ENCODE measurements around the gene OPCML. TPM values are rescaled to one million over a fixed set of nuclear protein-coding genes. Genes with fewer than 3 reads are reported as not detected.

OPCML gene
- total RNA-seq, 1 donor from 2014 or later, result not detected

- Histone ChIP-seq H3K27me3 (no peaks in the 10 kb centered on the region), H3K9me3 (no peaks in the 10 kb centered on the region), H3K4me3 (no peak overlapping the region), H3K4me1 (no peaks in the 10 kb centered on the region), H3K27ac (no peak overlapping the region), H3K36me3 (no peaks in the 10 kb centered on the region)
- TF ChIP-seq POLR2AphosphoS5 (IDR thresholded peaks at IDR 0.05; ENCODE audit: insufficient read depth in 1 of 2, low read depth in 1 of 2) (no peak), POLR2A (IDR thresholded peaks at IDR 0.05) (no peak)
- TF ChIP-seq, protein P1, sequence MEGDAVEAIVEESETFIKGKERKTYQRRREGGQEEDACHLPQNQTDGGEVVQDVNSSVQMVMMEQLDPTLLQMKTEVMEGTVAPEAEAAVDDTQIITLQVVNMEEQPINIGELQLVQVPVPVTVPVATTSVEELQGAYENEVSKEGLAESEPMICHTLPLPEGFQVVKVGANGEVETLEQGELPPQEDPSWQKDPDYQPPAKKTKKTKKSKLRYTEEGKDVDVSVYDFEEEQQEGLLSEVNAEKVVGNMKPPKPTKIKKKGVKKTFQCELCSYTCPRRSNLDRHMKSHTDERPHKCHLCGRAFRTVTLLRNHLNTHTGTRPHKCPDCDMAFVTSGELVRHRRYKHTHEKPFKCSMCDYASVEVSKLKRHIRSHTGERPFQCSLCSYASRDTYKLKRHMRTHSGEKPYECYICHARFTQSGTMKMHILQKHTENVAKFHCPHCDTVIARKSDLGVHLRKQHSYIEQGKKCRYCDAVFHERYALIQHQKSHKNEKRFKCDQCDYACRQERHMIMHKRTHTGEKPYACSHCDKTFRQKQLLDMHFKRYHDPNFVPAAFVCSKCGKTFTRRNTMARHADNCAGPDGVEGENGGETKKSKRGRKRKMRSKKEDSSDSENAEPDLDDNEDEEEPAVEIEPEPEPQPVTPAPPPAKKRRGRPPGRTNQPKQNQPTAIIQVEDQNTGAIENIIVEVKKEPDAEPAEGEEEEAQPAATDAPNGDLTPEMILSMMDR (IDR thresholded peaks at IDR 0.05), result no peak
- no peak for DNase-seq (ENCODE audit: extremely low spot score in 2 of 2)
- intact Hi-C loops (cut with DNase I), result no loop called here
Observed at GRCh38 chr11:132751516-132752250, 780.6 kb downstream of the OPCML start.

DNA sequence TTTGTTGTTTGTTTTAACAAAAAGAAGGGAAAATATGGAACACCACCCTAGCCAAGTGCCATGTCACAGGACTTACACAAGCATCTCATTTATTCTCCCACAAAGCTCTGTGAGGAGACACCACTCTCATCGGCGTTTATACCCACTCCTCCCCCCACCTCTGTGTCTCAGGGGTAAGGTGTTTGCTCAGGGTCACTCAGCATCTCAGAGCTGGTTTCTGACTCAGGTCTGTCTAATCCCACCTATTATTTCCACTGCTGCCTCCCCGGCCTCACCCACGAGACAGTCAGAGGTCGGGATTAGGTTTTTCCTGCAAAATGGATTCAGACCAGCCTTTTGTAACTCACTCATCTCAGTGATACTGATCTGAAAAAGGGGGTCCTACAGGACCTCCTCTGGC is 786.0 kb downstream of the OPCML start:
- TF ChIP-seq POLR2A (IDR thresholded peaks at IDR 0.05) (no peak), POLR2AphosphoS5 (IDR thresholded peaks at IDR 0.05; ENCODE audit: insufficient read depth in 1 of 2, low read depth in 1 of 2) (no peak)
- TF ChIP-seq, protein P1 (IDR thresholded peaks at IDR 0.05), result no peak
- no peaks in the 10 kb centered on the region for H3K9me3 ChIP-seq
- no peak overlapping the region for H3K27ac ChIP-seq
- no peak overlapping the region for H3K4me3 ChIP-seq
- intact Hi-C loops (cut with DNase I), result loop anchor here (5.0 kb wide), 1 partner anchor 1214 kb away; no protein-coding TSS in a partner anchor
- no peak for DNase-seq (ENCODE audit: extremely low spot score in 2 of 2)
- H3K27me3 ChIP-seq, result no peaks in the 10 kb centered on the region
- H3K4me1 ChIP-seq, result no peaks in the 10 kb centered on the region
- H3K36me3 ChIP-seq, result no peaks in the 10 kb centered on the region

- DNase-seq (ENCODE audit: extremely low spot score in 2 of 2), result no peak
- TF ChIP-seq, protein P1 (IDR thresholded peaks at IDR 0.05), result no peak
- Histone ChIP-seq H3K36me3 (no peaks in the 10 kb centered on the region), H3K4me3 (no peak overlapping the region), H3K27ac (no peak overlapping the region), H3K9me3 (no peaks in the 10 kb centered on the region), H3K4me1 (no peaks in the 10 kb centered on the region), H3K27me3 (no peaks in the 10 kb centered on the region)
- intact Hi-C loops (cut with DNase I), result loop anchor here (5.0 kb wide), 1 partner anchor 1213 kb away; no protein-coding TSS in a partner anchor
Observed at GRCh38 chr11:132745306-132745705, 787.0 kb downstream of the OPCML start.

- Histone ChIP-seq H3K4me3 (no peak overlapping the region), H3K27ac (no peak overlapping the region), H3K27me3 (no peaks in the 10 kb centered on the region), H3K9me3 (no peaks in the 10 kb centered on the region), H3K4me1 (no peaks in the 10 kb centered on the region), H3K36me3 (no peaks in the 10 kb centered on the region)
- DNase-seq (ENCODE audit: extremely low spot score in 2 of 2), result no peak
- intact Hi-C loops (cut with DNase I), result loop anchor here (5.0 kb wide), 1 partner anchor 1212 kb away; no protein-coding TSS in a partner anchor
- TF ChIP-seq POLR2AphosphoS5 (IDR thresholded peaks at IDR 0.05; ENCODE audit: insufficient read depth in 1 of 2, low read depth in 1 of 2) (no peak), POLR2A (IDR thresholded peaks at IDR 0.05) (no peak)
- TF ChIP-seq, protein P1 (IDR thresholded peaks at IDR 0.05), result no peak
Observed at GRCh38 chr11:132744771-132745170, 787.5 kb downstream of the OPCML start.

DNA sequence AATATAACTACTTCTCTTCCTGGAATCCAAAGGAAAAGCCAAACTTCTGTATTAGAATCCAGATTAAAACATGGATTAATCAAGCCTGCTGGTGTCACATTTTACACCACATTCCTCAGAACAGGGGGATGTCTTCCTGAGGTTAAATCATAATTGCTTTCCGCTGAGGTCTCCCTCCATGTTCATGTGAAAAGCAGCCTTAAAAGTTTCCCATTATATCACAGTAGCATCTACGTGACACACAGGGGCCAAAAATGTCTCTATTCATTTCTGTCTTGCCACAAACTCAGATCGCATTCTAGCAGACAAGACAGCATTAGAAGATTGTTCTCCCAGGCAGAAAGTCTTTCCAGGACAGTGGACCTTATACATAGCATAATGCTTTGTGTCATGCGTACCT is 788.7 kb downstream of the OPCML start:
- intact Hi-C loops (cut with DNase I), result no loop called here
- no peaks in the 10 kb centered on the region for H3K9me3 ChIP-seq
- DNase-seq (ENCODE audit: extremely low spot score in 2 of 2), result no peak
- no peaks in the 10 kb centered on the region for H3K4me1 ChIP-seq
- no peaks in the 10 kb centered on the region for H3K27me3 ChIP-seq
- H3K27ac ChIP-seq, result no peak overlapping the region
- no peaks in the 10 kb centered on the region for H3K36me3 ChIP-seq
- no peak overlapping the region for H3K4me3 ChIP-seq
- TF ChIP-seq POLR2A (IDR thresholded peaks at IDR 0.05), result no peak
- TF ChIP-seq POLR2AphosphoS5 (IDR thresholded peaks at IDR 0.05; ENCODE audit: insufficient read depth in 1 of 2, low read depth in 1 of 2), result no peak
- TF ChIP-seq, protein P1 (IDR thresholded peaks at IDR 0.05), result no peak

Data from vagina (tissue), 2 donors.